GM19395 (cell line): ENCODE results near the gene OR5AK2.
"Not testable (repeated sequence)": the region's sequence is repeated elsewhere in the genome, so short reads cannot be mapped to it uniquely, and the experiment has no call there.

ENCODE experiments used
- ATAC-seq: cut with Tn5 transposase; IDR thresholded peaks from one replicate; pipeline ENCODE4 v1.9.1; 2021; ENCODE audit warnings: mild to moderate bottlenecking, moderate library complexity; ENCODE audit not compliant: unreplicated experiment

OR5AK2 gene, protein sequence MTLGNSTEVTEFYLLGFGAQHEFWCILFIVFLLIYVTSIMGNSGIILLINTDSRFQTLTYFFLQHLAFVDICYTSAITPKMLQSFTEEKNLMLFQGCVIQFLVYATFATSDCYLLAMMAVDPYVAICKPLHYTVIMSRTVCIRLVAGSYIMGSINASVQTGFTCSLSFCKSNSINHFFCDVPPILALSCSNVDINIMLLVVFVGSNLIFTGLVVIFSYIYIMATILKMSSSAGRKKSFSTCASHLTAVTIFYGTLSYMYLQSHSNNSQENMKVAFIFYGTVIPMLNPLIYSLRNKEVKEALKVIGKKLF

DNA sequence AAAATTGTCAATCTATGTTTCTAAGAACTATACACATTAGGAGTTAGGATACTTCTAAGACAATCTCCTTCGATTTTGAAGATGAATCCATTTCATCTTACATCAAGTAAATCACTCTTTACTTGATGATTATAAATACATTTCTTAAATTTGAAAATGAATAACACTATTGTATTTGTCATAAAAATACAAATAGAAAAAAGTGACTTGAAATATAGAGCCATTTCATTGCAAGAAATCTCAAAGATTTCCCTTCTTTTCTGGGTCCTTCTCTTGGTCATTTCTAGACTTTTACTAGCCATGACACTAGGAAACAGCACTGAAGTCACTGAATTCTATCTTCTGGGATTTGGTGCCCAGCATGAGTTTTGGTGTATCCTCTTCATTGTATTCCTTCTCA is at the start of gene OR5AK2:
OR5AK2 (plus strand) TSS at position 301 of the 400 bp plus-strand sequence; CDS start at position 301, 0 bp downstream.
- ATAC-seq = no peak

DNA sequence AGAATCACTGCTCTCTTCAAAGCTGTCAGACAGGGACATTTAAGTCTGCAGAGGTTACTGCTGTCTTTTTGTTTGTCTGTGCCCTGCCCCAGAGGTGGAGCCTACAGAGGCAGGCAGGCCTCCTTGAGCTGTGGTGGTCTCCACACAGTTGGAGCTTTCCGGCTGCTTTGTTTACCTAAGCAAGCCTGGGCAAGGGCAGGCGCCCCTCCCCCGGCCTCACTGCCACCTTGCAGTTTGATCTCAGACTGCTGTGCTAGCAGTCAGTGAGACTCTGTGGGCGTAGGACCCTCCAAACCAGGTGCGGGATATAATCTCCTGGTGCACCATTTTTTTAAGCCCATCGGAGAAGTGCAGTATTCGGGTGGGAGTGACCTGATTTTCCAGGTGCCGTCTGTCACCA is 43.2 kb upstream of the OR5AK2 start:
- not testable (repeated sequence) for ATAC-seq

DNA sequence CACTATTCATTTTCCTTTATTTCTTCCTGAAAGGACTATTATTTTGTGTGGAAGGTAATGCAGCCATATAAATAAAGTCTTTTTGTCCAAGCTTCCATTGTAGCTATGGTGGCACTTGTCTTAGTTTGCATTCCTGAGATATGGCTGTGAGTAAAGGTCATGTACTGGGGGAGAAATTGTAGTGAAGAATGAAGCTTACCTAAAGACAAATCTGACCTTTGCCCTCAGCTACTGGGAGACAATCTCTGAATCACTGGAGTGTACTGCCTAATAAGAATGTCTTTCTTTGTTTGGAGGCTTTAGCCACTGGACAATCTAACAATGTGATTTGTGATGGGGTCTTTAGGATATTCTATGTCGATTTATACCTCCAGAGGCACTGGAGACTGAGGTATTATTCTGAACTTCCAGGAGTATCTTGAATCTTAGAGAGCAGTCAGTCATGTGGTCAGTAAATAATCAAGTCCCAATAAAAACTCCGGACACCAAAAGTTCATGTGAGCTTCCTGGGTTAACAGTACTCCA is 39.7 kb upstream of the OR5AK2 start:
- ATAC-seq = no peak

DNA sequence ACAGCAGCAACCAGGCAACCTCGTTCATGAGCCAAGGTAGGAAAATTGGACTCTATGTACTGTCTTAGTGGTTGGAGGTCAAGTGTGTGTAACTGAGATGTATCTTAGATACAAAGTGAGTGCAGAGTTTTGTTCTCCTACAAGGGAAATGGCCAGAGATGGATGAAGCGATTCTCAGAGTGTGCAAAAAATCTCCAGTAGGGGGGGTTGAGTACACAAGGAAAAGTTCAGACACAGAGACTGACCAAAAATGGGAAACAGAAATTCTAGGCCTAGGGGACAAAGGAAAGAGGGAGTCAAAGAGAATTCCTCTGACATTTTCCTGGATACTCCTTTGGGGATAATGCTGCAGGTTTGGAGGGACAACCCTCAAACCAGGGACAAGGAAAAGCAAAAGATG is 38.2 kb upstream of the OR5AK2 start:
- ATAC-seq = no peak

DNA sequence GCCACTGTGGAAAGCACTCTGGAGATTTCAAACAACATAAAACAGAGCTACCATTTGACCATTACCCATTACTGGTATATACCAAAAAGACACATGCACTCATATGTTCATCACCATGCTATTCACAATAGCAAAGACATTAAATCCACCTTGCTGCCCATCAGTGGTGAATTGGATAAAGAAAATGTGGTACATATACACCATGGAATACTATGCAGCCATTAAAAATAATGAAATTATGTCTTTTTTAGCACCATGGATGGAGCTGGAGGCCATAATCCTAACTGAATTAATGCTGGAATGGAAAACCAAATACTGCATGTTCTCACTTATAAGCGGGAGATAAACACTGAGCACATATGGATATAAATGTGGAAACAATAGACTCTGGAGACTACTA is 34.8 kb upstream of the OR5AK2 start:
- not testable (repeated sequence) for ATAC-seq

DNA sequence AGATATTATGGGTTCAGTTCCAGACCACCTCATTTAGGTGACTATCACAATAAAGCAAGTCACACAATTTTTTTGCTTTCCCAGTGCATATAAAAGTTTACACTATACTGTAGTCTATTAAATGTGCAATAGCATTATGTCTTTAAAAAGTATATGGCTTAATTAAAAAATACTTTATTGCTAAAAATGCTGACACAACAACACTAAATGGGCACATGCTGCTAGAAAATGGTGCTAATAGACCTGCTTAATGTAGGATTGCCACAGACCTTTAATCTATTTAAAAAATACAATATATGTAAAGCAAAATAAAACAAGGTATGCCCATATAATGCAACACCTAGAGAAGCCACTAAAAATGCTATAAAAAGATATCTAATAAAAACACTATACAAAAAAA is 27.1 kb upstream of the OR5AK2 start:
- no peak for ATAC-seq

DNA sequence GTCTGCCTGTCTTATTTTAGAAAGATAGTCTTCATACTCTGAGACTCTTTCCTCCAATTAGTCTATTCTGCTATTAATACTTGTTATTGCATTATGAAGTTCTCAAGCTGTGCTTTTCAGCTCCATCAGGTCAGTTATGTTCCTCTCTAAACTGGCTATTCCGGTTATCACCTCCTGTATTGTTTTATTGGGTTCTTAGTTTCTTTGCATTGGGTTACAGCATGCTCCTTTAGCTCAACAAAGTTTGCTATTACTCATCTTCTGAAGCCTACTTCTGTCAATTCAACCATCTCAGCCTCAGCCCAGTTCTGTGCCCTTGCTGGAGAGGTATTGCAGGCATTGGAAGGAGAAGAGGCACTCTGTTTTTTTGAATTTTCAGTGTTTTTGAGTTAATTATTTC is 21.0 kb upstream of the OR5AK2 start:
- ATAC-seq = no peak

DNA sequence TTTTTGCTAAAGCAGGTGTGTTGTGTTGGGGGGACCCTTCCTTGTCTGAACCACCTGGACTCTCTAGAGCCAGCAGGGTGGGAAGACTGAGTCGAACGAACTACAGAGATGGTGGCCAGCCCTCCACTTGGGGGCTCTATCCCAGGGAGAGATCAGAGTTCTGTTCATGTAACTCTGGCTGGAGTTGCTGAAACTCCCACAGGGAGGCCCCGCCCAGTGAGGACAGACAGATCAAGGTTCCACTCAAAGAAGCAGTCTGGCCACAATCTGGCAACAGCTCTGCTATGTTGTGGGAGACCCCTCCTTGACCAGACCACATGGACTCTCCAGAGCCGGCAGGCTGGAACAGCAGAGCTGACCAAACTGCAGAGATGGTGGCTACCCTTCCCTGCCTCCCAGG is 20.2 kb upstream of the OR5AK2 start:
- no peak for ATAC-seq

DNA sequence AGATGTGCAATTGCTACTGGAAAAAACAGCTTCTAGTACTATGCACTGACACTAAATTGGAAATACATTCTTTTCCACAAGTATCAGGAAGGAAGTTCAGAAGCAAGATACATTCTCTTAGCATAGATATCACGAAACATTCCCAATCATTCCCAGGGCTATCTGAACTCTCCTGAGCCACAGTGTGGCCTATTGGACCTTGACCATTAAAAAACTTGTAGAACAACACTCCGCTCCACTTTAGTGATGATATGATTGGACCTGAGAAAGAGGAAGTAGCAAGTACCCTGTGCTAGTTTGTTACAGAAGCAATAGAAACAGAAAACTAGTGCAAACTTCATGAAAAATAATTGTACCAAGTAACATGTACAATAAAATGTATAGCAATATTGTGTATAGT is 11.4 kb upstream of the OR5AK2 start:
- ATAC-seq = no peak

DNA sequence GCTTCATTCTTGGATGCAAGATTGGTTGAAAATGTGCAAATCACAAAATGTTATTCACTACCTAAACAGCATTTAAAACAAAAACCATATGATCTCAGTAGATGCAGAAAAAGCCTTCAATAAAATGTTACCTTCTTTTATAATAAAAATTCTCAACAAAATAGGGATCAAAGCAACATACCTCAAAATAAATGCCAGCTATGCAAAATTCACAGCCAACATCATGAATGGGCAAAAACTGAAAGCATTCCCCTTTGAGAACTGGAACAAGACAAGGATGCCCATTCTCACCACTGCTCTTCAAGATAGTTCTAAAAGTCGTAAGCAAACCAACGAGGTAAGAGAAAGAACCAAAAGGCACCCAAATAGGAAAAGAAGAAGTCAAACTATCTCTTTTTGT is 2.0 kb downstream of the OR5AK2 start:
- no peak for ATAC-seq

DNA sequence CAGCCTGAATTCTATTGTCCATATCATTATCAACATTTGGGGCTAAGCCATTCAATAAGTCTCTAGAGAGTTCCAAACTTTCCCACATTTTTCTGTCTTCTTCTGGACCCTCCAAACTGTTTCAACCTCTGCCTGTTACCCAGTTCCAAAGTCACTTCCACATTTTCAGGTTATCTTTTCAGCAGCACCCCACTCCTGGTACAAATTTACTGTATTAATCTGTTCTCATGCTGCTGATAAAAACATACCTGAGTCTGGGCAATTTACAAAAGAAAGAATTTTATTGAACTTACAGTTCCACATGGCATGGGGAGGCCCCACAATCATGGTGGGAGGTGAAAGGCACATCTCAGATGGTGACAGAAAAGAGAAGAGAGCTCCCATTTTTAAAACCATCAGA is 5.8 kb downstream of the OR5AK2 start:
- ATAC-seq = no peak

DNA sequence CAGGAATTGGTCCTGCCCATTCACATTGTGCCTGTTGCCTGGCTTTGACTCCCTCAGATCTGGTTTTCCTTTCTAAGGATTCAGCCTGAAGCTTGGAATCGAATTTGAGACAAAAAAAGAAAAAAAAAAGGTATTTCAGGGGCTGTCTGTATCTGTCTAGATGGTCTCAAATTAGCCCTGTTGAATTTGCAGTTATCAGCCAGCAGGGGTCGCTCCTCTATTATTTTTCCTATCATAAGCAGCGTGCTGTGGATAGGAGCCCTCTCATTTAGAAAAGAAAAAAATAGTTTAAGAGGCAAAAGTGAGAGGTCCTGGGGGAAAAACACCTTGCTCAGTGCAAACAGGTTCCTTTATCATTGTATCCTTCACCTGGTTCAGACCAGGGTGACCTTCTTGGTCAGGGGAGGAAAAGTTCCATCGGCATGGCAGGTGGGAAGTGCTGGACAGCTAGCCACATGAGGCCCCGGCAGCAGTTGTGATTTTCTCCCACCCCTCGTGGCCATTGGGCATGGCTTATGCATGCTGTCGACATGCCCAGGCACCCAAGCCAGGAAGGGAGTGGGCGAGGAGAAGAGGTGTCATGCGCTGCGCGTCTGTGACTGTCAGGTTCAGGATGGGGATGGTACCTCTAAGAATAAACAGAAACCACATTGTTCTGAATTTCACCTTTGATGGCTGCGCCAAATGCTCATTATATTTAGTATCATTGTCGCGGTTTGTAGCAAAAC is 13.1 kb downstream of the OR5AK2 start:
- no peak for ATAC-seq

DNA sequence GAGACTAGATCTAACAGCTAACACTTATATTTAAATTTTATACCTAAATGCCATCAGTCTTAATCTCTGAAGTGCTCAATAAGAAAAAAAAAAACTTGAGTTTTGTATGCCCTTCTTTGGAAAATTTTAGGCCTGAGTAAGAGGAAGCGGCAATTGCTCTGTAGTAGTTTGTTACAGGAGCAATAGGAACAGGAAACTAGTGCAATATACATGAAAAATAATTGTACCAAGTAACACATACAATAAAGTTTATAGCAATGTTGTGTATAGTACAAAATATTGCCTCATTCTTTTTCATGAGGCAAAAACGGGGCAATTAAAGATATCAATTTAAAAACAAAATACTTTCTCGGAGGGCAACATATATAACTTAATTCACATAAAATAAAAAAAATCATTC is 19.7 kb downstream of the OR5AK2 start:
- no peak for ATAC-seq

DNA sequence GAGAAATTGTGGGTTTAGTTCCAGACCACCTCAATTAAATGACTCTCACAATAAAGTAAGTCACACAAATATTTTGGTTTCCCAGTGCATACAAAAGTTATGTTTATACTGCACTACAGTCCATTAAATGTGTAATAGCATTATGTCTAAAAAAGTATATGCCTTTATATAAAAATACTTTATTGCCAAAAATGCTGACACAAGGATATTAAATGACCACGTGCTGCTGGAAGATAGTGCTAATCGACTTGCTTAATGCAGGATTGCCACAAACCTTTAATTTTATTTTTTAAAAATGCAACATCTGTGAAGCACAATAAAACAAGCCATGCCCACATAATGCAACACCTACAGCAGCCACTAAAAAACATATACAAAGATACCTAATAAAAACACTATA is 27.0 kb downstream of the OR5AK2 start:
- ATAC-seq = no peak

DNA sequence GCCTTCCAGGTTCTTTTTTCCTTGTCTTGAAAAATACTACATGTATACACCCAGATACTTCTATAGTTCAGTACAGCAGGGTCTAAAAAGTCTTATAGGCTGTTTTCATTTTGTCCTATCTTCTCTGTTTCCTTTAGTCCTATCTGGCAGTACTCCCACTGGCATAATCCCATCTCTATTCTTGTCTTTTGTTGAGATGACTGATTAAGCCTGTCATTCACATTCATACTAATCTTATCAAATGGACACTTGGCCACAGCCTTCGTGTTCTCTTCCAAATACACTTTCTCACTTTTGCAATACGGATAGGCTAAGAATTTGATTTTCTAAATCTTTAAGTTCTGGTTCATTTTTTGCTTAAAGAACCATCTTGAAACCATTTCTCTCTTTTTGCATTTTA is 42.8 kb downstream of the OR5AK2 start:
- no peak for ATAC-seq
